Nephron (organoid): ENCODE data around the gene RP2.

ENCODE experiments used
- H3K27ac Mint-ChIP-seq, 3 experiments: 2 replicates each; pipeline ENCODE4 v1.8.0; 2020; ENCODE audit warnings: mixed read lengths in 3 of 3, mild to moderate bottlenecking in 2 of 3, moderate library complexity in 1 of 3
- H3K27me3 Mint-ChIP-seq: 2 replicates; pipeline ENCODE4 v1.8.0; 2021; ENCODE audit warnings: low read depth, mild to moderate bottlenecking, moderate library complexity, mixed read lengths
- H3K36me3 Mint-ChIP-seq: 2 replicates; pipeline ENCODE4 v1.8.0; 2020; ENCODE audit warnings: low read depth, mixed read lengths
- H3K4me1 Mint-ChIP-seq: 2 replicates; pipeline ENCODE4 v1.8.0; 2020; ENCODE audit warnings: mixed read lengths
- H3K4me3 Mint-ChIP-seq, 3 experiments: 2 replicates each; pipeline ENCODE4 v1.8.0; 2020; ENCODE audit warnings: mild to moderate bottlenecking in 3 of 3, mixed read lengths in 3 of 3, moderate library complexity in 2 of 3
- H3K9me3 Mint-ChIP-seq: 2 replicates; pipeline ENCODE4 v1.8.0; 2020; ENCODE audit warnings: mixed read lengths
- CTCF ChIP-seq, 3 experiments: fragments of 200-600 bp; sonication (generic); IDR thresholded peaks; one replicate each; pipeline ENCODE4 v1.5.0; 2021; ENCODE audit warnings: antibody characterized with exemption in 3 of 3; ENCODE audit not compliant: unreplicated experiment in 3 of 3

Gene RP2

DNA sequence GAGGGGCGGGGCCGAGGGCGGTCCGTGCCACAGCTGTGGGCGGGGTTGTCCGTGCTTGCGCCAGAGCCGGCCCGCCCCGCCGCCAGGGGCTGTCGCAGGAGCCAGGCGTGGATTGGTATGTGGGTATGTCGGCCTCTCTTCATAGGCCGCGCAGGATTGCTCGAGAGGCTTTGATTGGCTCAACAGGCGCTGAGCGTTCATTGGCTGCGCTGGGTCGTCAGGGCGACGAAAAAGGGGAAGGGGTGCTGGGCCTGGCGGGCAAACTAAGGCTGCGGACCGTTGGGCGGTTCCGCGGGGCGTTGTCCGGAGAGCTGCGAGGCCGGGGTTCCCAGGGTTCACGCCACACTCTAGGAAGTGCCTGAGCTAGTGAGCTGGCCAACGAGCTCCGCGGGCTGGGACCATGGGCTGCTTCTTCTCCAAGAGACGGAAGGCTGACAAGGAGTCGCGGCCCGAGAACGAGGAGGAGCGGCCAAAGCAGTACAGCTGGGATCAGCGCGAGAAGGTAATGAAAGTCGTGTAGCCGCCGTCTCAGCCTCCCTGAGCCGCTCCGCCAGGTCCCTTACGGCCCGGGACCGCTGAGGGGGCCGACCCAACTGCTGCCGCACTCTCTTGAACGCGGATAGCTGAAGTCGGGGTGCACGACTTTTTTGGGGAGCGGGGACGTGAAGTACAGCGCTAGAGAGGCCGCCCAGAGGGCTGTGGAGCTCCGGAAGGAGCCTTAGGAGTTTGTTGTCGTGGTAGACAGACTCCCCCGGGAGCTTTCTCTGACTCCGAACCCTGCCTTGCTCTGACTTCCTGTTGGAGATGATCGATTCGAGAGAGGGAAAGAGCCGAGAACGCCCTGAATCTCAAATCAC is at the start of gene RP2:
TSS of gene RP2 (plus strand) at position 343 of the 857 bp plus-strand sequence. CDS start at position 401, 58 bp downstream.
- Mint-ChIP-seq H3K4me1 (no peaks in the 10 kb centered on the region), H3K4me3 (peak within 1 kb of the TSS; percentile 98 to 99 (median 99)), H3K36me3 (no peaks in the 10 kb centered on the region), H3K27me3 (no peaks in the 10 kb centered on the region), H3K9me3 (peaks cover 8% of the 10 kb centered on the region), H3K27ac (peak within 1 kb of the TSS; percentile 83 to 98 (median 97))
- no peak for TF ChIP-seq CTCF (IDR thresholded peaks at IDR 0.05; ENCODE audit: unreplicated experiment in 3 of 3)

DNA sequence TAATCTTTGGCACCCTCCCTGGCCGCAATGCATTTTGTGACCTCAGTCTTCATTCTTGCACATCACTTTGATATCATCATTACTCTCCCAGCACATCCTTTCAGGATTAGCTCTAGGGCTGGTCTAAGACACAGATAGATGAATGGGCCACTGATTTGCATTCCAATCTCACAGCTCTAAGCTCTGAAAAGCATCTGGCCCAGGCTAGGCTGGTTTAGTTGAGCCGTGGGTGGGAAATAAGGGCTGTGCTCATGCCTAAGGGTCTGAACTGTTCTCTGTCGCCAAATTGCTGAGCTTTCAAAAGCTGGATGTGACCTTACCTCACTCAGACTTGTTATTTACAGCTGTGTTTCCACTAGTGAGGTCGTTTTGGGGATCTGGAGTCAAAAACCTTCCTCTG is 47.9 kb upstream of the RP2 start:
- TF ChIP-seq CTCF (IDR thresholded peaks at IDR 0.05; ENCODE audit: unreplicated experiment in 3 of 3) = no peak
- H3K9me3 Mint-ChIP-seq = peaks cover 21% of the 10 kb centered on the region
- no peaks in the 10 kb centered on the region for H3K36me3 Mint-ChIP-seq
- no peak overlapping the region for H3K27ac Mint-ChIP-seq
- H3K27me3 Mint-ChIP-seq = no peaks in the 10 kb centered on the region
- H3K4me3 Mint-ChIP-seq = no peak overlapping the region
- peaks cover 5% of the 10 kb centered on the region for H3K4me1 Mint-ChIP-seq

DNA sequence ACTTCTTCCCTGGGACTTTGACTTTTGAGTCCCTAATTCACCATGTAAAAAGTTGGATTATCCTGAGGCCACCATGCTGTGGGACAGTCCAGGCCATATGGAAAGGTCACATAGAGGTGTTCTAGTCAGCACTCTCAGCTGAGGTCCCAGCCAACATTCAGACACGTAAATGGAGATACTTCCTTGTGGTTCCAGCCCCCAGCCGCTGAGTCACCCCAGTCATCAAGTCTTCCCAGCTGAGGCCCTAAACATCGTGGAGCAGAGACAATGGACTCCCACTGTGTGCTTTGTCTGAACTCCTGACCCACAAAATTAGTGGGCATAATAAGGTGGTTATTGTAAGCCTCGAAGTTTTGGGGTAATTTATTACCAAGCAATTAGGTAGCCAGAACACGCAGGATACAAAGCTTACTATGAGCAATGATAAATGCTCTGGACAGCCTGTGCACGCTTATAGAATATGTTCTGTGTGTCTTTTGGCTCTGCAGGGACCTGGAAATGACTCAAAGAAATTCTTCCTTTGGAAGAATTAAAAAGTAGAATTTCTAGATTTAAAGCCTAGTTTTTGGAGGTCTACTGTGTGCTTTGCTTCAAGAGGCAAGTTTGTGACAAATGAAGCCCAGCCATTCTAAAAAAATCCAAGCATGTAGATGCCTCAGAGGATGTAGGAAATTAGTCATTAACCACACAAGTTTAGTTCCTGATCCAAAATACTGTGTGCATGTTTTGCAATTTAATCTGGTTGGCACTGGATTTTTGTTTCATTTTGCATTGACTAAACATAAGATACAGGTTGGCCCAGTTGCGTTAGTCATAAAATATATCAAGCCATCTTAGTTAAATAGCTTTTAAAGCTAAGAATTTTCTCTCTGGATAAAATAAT is 44.7 kb upstream of the RP2 start:
- no peak for TF ChIP-seq CTCF (IDR thresholded peaks at IDR 0.05; ENCODE audit: unreplicated experiment in 3 of 3)

DNA sequence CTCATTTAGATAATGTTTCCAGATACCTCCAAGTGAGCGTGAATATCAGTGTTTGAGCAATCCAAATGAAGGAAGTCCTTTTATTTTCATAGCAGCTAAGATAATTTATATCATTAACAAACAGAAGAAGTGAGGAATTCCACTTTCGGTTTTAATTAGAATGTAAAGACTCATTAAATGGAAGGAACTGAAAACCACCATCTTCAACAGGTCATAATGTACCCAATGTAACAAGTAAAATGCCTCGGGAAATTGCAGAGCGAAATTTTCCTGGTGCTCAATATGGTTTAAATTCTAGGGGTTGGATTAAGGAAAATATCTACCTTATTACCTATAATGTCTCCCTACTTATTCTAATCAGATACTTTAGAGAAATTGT is 44.0 kb upstream of the RP2 start:
- no peak for TF ChIP-seq CTCF (IDR thresholded peaks at IDR 0.05; ENCODE audit: unreplicated experiment in 3 of 3)
- Mint-ChIP-seq H3K27ac (peak overlapping the region in 1 of 3 experiments; percentile 34), H3K9me3 (peaks cover 20% of the 10 kb centered on the region), H3K4me3 (no peak overlapping the region), H3K27me3 (no peaks in the 10 kb centered on the region), H3K36me3 (no peaks in the 10 kb centered on the region), H3K4me1 (peaks cover 5% of the 10 kb centered on the region)

More for the DNA sequence above, 44.7 kb upstream of the RP2 start:
- Mint-ChIP-seq H3K9me3 (peaks cover 23% of the 10 kb centered on the region), H3K4me1 (peaks cover 5% of the 10 kb centered on the region), H3K27me3 (no peaks in the 10 kb centered on the region), H3K4me3 (no peak overlapping the region), H3K36me3 (no peaks in the 10 kb centered on the region), H3K27ac (peak overlapping the region in 1 of 3 experiments; percentile 34)

GRCh38 chrX:46793386-46794143 is 43.3 kb upstream of the RP2 start:
- TF ChIP-seq CTCF (IDR thresholded peaks at IDR 0.05; ENCODE audit: unreplicated experiment in 3 of 3) = no peak
- Mint-ChIP-seq H3K27me3 (no peaks in the 10 kb centered on the region), H3K9me3 (peaks cover 17% of the 10 kb centered on the region), H3K36me3 (no peaks in the 10 kb centered on the region), H3K4me3 (no peak overlapping the region), H3K4me1 (peaks cover 5% of the 10 kb centered on the region), H3K27ac (no peak overlapping the region)
